ENCODE data around the gene SV2B. TPM values are rescaled to one million over a fixed set of nuclear protein-coding genes. Genes with fewer than 3 reads are reported as not detected.

SV2B gene
- total RNA-seq, 4 donors from 2014 or later = 0.23 to 2.2 (median 0.62) TPM

DNA sequence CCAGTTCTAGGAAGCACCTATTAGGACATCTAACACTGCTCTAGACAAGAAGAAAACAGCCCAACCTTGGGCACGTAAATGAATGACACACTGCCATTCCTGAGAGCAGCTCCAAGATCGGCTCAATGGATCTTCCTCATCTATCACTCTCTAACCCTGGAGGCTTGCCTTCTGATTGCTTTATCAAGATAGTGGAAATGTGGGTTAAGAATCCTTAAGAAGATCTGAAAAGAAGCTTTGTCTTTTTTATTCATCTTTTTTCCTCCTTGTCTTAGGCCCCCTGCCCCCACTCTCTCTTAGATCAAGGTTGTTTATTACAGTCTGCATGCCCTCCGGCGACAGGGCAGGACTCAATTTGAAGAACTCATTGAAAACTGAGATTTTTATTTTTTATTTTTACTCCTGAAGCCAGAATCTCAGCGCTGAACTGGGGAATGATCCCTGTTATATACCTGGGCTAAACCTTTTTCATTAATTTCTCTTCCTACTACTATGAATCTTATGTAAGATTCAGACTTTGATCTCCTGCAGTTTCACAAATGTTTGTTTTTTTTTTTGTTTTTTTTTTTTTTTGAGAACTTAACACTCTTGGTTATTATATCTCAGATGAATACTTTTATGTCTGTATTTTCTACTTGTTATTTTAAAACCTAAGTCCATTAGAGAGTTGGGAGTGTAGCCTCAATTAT, 219.5 kb downstream of the SV2B start:
- H3K27me3 ChIP-seq = peaks cover 3% of the 10 kb centered on the region
- no peaks in the 10 kb centered on the region for H3K36me3 ChIP-seq
- no peak overlapping the region for H3K27ac ChIP-seq
- H3K4me1 ChIP-seq = no peaks in the 10 kb centered on the region
- H3K4me3 ChIP-seq = no peak overlapping the region
- DNase-seq (ENCODE audit: low spot score in 2 of 2) = no peak
- TF ChIP-seq POLR2AphosphoS5 (IDR thresholded peaks at IDR 0.05) = no peak
- no peak for TF ChIP-seq EP300 (IDR thresholded peaks at IDR 0.05)
- no peak for TF ChIP-seq CTCF (IDR thresholded peaks at IDR 0.05)
- TF ChIP-seq POLR2A (IDR thresholded peaks at IDR 0.05) = no peak
- H3K9me3 ChIP-seq = no peaks in the 10 kb centered on the region
- WGBS = 45% methylated on average over 5 of the region's 5 CpGs

- no peak overlapping the region for H3K4me3 ChIP-seq
- no peak overlapping the region for H3K27ac ChIP-seq
- no peak for DNase-seq (ENCODE audit: low spot score in 2 of 2)
- no peaks in the 10 kb centered on the region for H3K4me1 ChIP-seq
- 77% methylated on average over 4 of the region's 4 CpGs for WGBS
- TF ChIP-seq EP300 (IDR thresholded peaks at IDR 0.05) = no peak
- H3K36me3 ChIP-seq = no peaks in the 10 kb centered on the region
- H3K9me3 ChIP-seq = no peaks in the 10 kb centered on the region
- peaks cover 3% of the 10 kb centered on the region for H3K27me3 ChIP-seq
Measured at GRCh38 chr15:91320101-91320500, 220.0 kb downstream of the SV2B start.

DNA sequence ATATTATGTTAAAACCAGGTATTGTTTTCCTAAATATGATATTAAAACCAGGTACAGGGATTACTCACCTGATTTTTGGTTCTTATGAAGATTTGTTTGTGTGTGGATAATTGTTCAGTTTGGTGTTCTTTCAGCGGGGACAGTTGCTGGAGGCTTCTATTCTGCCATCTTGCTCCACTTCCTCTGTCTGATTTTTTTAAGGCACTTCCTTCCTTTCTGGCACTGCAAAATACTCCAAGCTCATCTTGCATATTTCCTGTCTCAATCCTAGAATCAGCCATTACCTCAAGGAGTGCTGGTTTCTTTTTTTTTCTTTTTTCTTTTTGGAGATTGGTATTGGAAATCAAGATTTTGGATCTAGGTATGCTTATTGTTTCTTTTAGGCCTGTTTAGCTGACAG, 229.9 kb downstream of the SV2B start:
- Histone ChIP-seq H3K27me3 (no peaks in the 10 kb centered on the region), H3K36me3 (no peaks in the 10 kb centered on the region), H3K9me3 (no peaks in the 10 kb centered on the region), H3K4me1 (no peaks in the 10 kb centered on the region), H3K27ac (no peak overlapping the region), H3K4me3 (no peak overlapping the region)
- DNase-seq (ENCODE audit: low spot score in 2 of 2) = no peak
- 56% methylated on average over 1 of the region's 1 CpG for WGBS
- TF ChIP-seq CTCF (IDR thresholded peaks at IDR 0.05) = no peak
- TF ChIP-seq POLR2AphosphoS5 (IDR thresholded peaks at IDR 0.05) = no peak
- no peak for TF ChIP-seq POLR2A (IDR thresholded peaks at IDR 0.05)
- no peak for TF ChIP-seq EP300 (IDR thresholded peaks at IDR 0.05)

DNA sequence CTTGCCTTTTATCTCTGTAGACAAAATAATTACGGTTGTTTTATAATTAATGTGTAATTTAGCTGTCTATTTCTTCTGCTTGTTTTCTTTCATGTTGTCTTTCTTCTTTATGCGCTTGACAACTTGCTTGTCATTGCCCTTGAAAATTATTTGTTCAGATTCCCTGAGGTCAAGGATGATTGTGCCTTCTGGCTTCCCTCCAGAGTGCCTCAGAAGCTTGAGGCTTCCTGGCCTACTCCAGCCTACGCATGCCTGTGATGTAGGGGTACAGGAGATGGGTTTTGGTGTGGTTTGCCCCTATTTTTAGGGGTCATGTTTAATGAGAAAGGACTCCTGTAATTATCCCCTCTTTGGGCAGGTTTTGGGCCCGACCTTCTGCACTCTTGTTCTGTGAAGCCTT, 231.5 kb downstream of the SV2B start:
- Histone ChIP-seq H3K4me1 (no peaks in the 10 kb centered on the region), H3K27me3 (no peaks in the 10 kb centered on the region), H3K27ac (no peak overlapping the region), H3K9me3 (no peaks in the 10 kb centered on the region), H3K36me3 (no peaks in the 10 kb centered on the region), H3K4me3 (no peak overlapping the region)
- no peak for TF ChIP-seq CTCF (IDR thresholded peaks at IDR 0.05)
- 82% methylated on average over 4 of the region's 4 CpGs for WGBS
- DNase-seq (ENCODE audit: low spot score in 2 of 2) = no peak

DNA sequence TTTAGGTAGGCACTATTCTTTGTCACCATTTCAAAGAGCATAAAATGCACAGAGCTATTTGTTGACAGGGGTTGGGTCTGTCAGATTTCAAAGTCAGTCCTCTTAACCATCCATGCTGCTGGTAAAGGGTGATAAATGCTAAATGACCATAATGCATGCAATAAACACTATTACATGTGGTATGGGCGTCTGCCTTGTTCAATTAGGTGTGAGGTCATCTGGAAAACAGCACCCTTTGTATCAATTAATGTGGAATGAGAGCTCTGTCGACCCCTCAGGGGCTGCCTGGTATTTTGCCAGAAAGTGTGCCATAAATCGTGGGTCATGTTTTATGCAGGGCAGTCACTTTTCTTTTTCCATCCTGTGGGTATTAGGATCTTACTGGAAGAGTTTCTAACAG, 235.6 kb downstream of the SV2B start:
- Histone ChIP-seq H3K27me3 (no peaks in the 10 kb centered on the region), H3K4me1 (no peaks in the 10 kb centered on the region), H3K4me3 (no peak overlapping the region), H3K27ac (no peak overlapping the region), H3K9me3 (no peaks in the 10 kb centered on the region), H3K36me3 (no peaks in the 10 kb centered on the region)
- TF ChIP-seq EP300 (IDR thresholded peaks at IDR 0.05) (no peak), POLR2AphosphoS5 (IDR thresholded peaks at IDR 0.05) (no peak), POLR2A (IDR thresholded peaks at IDR 0.05) (no peak), CTCF (IDR thresholded peaks at IDR 0.05) (no peak)
- 45% methylated on average over 3 of the region's 3 CpGs for WGBS
- DNase-seq (ENCODE audit: low spot score in 2 of 2) = no peak

DNA sequence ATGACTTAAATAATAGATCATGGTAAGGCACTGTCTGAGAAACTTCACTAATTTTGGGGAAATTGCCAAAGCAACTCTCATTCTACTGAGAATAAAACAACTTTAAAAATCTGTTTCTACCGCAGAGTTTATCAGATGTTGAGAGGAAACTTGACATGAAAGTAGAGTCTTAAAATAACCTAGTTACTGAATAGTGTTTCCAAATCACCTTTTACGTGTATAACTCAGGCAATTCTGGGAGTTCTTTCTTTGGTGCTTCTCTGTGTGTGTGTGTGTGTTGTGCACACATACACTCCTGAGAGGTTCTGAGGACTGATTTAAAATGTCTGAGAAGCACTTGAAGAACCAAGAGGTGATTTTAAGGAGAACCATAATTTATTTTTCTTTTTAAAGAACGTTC, 236.6 kb downstream of the SV2B start:
- WGBS = 54% methylated on average over 3 of the region's 3 CpGs
- Histone ChIP-seq H3K4me3 (no peak overlapping the region), H3K4me1 (no peaks in the 10 kb centered on the region), H3K27me3 (peaks cover 4% of the 10 kb centered on the region), H3K27ac (no peak overlapping the region), H3K9me3 (no peaks in the 10 kb centered on the region), H3K36me3 (no peaks in the 10 kb centered on the region)
- no peak for DNase-seq (ENCODE audit: low spot score in 2 of 2)
- TF ChIP-seq POLR2AphosphoS5 (IDR thresholded peaks at IDR 0.05) (no peak), POLR2A (IDR thresholded peaks at IDR 0.05) (no peak), CTCF (IDR thresholded peaks at IDR 0.05) (no peak), EP300 (IDR thresholded peaks at IDR 0.05) (no peak)
